ENCODE measurements around the gene TCF4.

The TCF4 gene

DNA sequence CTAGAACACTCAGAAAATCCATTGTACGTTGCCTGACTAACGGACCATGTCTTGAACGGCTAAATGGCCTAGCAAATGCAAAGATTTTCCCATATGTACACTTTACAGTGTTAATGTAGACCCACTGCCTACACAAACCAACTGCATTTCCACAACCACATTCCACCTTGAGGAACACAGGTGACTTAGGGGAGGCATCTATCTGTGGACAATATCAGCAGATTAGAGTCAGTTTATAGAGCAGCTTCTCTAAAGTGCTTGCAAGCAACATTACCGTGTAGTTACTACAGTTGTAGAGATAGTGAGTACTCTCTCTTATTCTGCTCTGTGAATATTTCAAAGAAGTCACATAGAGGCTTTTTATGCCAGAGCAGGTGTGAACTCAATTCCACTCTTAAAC, 139.6 kb downstream of the TCF4 start:
- POLR2A ChIA-PET, result no interaction called here
- TF ChIP-seq, protein P1, sequence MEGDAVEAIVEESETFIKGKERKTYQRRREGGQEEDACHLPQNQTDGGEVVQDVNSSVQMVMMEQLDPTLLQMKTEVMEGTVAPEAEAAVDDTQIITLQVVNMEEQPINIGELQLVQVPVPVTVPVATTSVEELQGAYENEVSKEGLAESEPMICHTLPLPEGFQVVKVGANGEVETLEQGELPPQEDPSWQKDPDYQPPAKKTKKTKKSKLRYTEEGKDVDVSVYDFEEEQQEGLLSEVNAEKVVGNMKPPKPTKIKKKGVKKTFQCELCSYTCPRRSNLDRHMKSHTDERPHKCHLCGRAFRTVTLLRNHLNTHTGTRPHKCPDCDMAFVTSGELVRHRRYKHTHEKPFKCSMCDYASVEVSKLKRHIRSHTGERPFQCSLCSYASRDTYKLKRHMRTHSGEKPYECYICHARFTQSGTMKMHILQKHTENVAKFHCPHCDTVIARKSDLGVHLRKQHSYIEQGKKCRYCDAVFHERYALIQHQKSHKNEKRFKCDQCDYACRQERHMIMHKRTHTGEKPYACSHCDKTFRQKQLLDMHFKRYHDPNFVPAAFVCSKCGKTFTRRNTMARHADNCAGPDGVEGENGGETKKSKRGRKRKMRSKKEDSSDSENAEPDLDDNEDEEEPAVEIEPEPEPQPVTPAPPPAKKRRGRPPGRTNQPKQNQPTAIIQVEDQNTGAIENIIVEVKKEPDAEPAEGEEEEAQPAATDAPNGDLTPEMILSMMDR (IDR thresholded peaks at IDR 0.05; ENCODE audit: control extremely low read depth, extremely low read depth, low read depth, missing control alignments), result no peak
- CTCF ChIA-PET, result interaction anchor here (1.2 kb wide), 1 partner anchor 67 kb away, joined by 3 read pairs; no protein-coding TSS in a partner anchor
- no peak for DNase-seq (ENCODE audit: extremely low spot score)

DNA sequence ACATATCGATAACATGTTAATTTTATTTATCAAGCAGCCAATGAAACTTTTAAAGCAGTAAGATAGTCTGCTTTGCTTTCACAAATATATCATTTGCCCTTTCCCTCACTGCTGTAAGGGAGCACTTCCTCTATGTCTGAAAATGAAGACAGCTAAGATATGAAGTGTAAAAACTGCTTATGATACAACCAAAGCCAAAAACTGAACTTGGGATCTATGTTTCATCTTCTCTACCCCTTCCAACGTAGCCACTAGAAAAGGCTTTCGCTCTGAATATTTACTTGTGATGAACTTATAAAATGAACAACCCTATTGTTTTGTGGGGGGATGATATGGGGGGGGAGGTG, 140.3 kb downstream of the TCF4 start:
- TF ChIP-seq, protein P1 (IDR thresholded peaks at IDR 0.05; ENCODE audit: control extremely low read depth, extremely low read depth, low read depth, missing control alignments), result no peak
- ChIA-PET CTCF (no interaction called here), POLR2A (no interaction called here)
- DNase-seq (ENCODE audit: extremely low spot score), result no peak

DNA sequence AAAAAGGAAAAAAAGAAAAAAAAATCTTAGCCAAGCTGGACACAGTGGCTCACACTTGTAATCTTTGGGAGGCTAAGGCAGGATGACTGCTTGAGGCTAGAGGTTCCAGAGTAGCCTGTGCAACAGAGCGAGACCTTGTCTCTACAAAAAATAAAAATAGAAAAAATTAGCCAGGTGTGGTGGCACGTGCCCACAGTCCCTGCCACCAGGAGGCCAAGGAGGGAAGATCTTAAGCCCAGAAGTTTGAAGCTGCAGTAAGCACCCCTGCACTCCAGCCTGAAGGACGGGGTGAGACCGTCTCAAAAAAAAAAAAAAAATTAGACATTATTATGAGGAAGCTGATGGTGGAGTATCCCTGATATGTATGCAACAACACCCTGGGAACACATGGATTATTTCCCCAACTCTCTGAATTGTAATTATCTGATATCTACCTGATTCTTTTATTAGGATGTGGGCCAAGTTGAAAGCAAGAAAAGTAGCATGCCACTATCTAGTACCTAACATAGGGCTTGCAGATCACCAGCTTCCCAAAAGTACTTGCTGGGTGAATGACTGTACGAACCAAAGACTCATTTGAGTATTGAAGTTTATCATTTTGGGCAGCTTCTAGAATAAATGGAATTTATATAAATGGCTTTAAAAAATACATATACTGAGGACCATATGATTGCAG, 140.9 kb downstream of the TCF4 start:
- ChIA-PET CTCF (interaction anchor here (1.9 kb wide), 1 partner anchor 30 kb away, joined by 8 read pairs; no protein-coding TSS in a partner anchor), POLR2A (no interaction called here)
- TF ChIP-seq, protein P1 (IDR thresholded peaks at IDR 0.05; ENCODE audit: control extremely low read depth, extremely low read depth, low read depth, missing control alignments), result no peak
- no peak for DNase-seq (ENCODE audit: extremely low spot score)

DNA sequence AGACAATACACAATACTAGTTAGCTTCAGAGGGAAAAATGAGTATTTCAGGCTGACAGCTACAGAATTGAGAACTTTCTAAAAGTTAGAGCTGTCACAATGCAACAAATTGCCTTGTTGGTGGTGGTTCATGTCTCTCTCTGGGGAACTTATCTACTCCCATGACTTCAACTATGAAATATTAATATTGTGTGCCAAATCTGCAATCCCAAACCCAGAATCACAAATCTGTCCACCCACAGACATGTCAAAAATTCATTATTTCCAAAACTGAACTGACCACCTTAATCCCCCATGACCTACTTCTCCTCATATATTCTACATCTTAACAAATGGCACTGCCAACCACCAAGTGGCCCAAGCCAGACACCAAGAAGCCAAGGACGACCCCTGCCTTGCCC, 143.5 kb downstream of the TCF4 start:
- ChIA-PET CTCF (interaction anchor here (0.8 to 1.7 kb wide), 4 partner anchors 12 to 869 kb away, joined by 3 to 5 read pairs (median 3); no protein-coding TSS in a partner anchor), POLR2A (no interaction called here)
- TF ChIP-seq, protein P1 (IDR thresholded peaks at IDR 0.05; ENCODE audit: control extremely low read depth, extremely low read depth, low read depth, missing control alignments), result no peak
- no peak for DNase-seq (ENCODE audit: extremely low spot score)

DNA sequence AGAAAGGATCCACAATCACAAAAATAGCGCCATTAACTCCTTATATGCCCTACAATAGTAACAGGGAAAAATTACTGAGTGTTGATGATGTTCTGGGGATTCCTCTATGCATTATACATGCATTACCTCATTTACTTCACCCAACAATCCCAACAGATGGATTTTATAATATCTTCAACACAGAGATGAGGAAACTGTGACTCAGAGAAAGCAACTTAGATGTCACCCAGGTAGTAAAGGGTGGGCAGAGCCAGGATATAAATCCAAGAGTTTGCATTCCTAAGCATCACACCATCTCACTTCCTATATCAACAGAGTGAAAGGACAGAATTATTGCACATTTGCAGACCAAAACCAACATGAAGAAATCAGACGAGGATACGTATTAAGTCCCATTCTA, 144.2 kb downstream of the TCF4 start:
- DNase-seq (ENCODE audit: extremely low spot score), result no peak
- ChIA-PET CTCF (interaction anchor here (0.9 to 1.7 kb wide), 3 partner anchors 13 to 869 kb away, joined by 3 to 5 read pairs (median 3); no protein-coding TSS in a partner anchor), POLR2A (no interaction called here)
- TF ChIP-seq, protein P1 (IDR thresholded peaks at IDR 0.05; ENCODE audit: control extremely low read depth, extremely low read depth, low read depth, missing control alignments), result no peak

DNA sequence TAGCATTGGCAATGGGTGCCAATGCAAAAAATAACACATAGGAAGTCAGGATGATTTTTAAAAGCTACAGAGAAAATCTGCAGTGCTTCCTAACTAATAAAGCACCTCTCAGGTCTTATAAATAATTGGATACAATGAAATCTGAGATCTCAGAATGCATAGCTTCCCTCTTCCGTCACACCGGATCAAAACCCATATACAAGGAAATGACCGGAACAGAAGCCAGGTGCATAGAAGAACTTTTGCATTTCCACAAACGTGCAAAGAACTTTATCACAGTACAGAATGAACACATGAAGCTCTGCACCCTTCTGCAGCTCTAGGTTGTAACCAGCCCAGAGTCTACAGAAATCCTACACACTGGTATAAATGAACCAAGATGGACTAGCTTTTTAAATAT, 145.4 kb downstream of the TCF4 start:
- CTCF ChIA-PET, result interaction anchor here (0.8 to 1.3 kb wide), 6 partner anchors 9 to 52 kb away, joined by 3 to 4 read pairs (median 4); no protein-coding TSS in a partner anchor
- no peak for DNase-seq (ENCODE audit: extremely low spot score)
- POLR2A ChIA-PET, result no interaction called here
- TF ChIP-seq, protein P1 (IDR thresholded peaks at IDR 0.05; ENCODE audit: control extremely low read depth, extremely low read depth, low read depth, missing control alignments), result no peak
